Panc1 (cell line): ENCODE results near the gene MLST8.

Experiments
- SIN3A ChIP-seq: IDR thresholded peaks from 2 replicates; pipeline ENCODE4 v1.6.1; 2012; ENCODE audit warnings: low read depth, mild to moderate bottlenecking, low read length, moderate library complexity, borderline replicate concordance; ENCODE audit not compliant: insufficient read depth
- TF ChIP-seq, protein P1 (sequence below), 2 experiments: IDR thresholded peaks; 2 replicates each; pipeline ENCODE4 v1.6.1; 2011 to 2012; ENCODE audit warnings: low read depth in 2 of 2, control low read depth in 1 of 2, low read length in 1 of 2, mild to moderate bottlenecking in 1 of 2, moderate library complexity in 1 of 2; ENCODE audit not compliant: insufficient read depth in 1 of 2
- TF ChIP-seq, protein P2 (sequence below): fragments of 450-650 bp; IDR thresholded peaks from 2 replicates; pipeline ENCODE4 v1.5.1; 2017; ENCODE audit warnings: mild to moderate bottlenecking

DNA sequence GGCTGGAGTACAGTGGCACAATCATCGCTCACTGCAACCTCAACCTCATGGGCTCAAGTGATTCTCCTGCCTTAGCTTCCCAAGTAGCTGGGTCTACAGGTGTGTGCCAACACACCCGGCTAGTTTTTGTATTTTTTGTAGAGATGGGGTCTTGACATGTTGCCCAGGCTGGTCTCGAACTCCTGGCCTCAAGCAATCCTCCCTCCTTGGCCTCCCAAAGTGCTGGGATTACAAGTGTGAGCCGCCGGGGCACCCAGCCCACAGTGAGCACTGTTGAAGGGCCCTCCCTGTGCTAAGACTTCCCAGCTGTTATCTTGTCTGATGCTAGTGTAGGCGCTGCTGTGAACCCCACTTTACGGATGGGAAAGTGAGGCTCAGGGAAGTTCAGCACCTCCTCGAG is 16.9 kb upstream of the MLST8 start:
- TF ChIP-seq, protein P1, sequence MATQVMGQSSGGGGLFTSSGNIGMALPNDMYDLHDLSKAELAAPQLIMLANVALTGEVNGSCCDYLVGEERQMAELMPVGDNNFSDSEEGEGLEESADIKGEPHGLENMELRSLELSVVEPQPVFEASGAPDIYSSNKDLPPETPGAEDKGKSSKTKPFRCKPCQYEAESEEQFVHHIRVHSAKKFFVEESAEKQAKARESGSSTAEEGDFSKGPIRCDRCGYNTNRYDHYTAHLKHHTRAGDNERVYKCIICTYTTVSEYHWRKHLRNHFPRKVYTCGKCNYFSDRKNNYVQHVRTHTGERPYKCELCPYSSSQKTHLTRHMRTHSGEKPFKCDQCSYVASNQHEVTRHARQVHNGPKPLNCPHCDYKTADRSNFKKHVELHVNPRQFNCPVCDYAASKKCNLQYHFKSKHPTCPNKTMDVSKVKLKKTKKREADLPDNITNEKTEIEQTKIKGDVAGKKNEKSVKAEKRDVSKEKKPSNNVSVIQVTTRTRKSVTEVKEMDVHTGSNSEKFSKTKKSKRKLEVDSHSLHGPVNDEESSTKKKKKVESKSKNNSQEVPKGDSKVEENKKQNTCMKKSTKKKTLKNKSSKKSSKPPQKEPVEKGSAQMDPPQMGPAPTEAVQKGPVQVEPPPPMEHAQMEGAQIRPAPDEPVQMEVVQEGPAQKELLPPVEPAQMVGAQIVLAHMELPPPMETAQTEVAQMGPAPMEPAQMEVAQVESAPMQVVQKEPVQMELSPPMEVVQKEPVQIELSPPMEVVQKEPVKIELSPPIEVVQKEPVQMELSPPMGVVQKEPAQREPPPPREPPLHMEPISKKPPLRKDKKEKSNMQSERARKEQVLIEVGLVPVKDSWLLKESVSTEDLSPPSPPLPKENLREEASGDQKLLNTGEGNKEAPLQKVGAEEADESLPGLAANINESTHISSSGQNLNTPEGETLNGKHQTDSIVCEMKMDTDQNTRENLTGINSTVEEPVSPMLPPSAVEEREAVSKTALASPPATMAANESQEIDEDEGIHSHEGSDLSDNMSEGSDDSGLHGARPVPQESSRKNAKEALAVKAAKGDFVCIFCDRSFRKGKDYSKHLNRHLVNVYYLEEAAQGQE (IDR thresholded peaks at IDR 0.05; ENCODE audit: insufficient read depth in 1 of 2, low read depth in 2 of 2, low read length in 1 of 2) = no peak
- TF ChIP-seq SIN3A = no peak
- TF ChIP-seq, protein P2, sequence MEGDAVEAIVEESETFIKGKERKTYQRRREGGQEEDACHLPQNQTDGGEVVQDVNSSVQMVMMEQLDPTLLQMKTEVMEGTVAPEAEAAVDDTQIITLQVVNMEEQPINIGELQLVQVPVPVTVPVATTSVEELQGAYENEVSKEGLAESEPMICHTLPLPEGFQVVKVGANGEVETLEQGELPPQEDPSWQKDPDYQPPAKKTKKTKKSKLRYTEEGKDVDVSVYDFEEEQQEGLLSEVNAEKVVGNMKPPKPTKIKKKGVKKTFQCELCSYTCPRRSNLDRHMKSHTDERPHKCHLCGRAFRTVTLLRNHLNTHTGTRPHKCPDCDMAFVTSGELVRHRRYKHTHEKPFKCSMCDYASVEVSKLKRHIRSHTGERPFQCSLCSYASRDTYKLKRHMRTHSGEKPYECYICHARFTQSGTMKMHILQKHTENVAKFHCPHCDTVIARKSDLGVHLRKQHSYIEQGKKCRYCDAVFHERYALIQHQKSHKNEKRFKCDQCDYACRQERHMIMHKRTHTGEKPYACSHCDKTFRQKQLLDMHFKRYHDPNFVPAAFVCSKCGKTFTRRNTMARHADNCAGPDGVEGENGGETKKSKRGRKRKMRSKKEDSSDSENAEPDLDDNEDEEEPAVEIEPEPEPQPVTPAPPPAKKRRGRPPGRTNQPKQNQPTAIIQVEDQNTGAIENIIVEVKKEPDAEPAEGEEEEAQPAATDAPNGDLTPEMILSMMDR = no peak
